Adipocyte (in vitro differentiated cells): ENCODE results near the gene SAT2.
A peak's percentile ranks its signal among the peaks of the same experiment; 100 is the strongest.
"Not testable (repeated sequence)": the region's sequence is repeated elsewhere in the genome, so short reads cannot be mapped to it uniquely, and the experiment has no call there.

Experiments
- DNase-seq: peaks from one replicate; pipeline ENCODE4 v3.0.0-alpha.2; 2015; ENCODE audit warnings: low read depth
- H3K27me3 ChIP-seq: replicated peaks from 2 replicates; pipeline ENCODE4 v1.7.0; 2013; ENCODE audit warnings: mild to moderate bottlenecking, low read length, moderate library complexity; ENCODE audit not compliant: control insufficient read depth, insufficient read depth
- H3K36me3 ChIP-seq: 2 replicates; pipeline ENCODE4 v1.7.0; 2013; ENCODE audit warnings: low read length, mild to moderate bottlenecking, moderate library complexity; ENCODE audit not compliant: control insufficient read depth, insufficient read depth, severe bottlenecking
- H3K4me1 ChIP-seq: 2 replicates; pipeline ENCODE4 v1.7.0; 2013; ENCODE audit warnings: mild to moderate bottlenecking, low read length, moderate library complexity; ENCODE audit not compliant: control insufficient read depth, insufficient read depth
- H3K4me3 ChIP-seq: 2 replicates; pipeline ENCODE4 v1.7.0; 2013; ENCODE audit warnings: mild to moderate bottlenecking, low read length, moderate library complexity
- H3K9ac ChIP-seq: 2 replicates; pipeline ENCODE4 v1.7.0; 2013; ENCODE audit warnings: mild to moderate bottlenecking, low read length, moderate library complexity
- H3K9me3 ChIP-seq: 2 replicates; pipeline ENCODE4 v1.7.0; 2013; ENCODE audit warnings: mild to moderate bottlenecking, low read length, moderate library complexity; ENCODE audit not compliant: control insufficient read depth

SAT2 gene

DNA sequence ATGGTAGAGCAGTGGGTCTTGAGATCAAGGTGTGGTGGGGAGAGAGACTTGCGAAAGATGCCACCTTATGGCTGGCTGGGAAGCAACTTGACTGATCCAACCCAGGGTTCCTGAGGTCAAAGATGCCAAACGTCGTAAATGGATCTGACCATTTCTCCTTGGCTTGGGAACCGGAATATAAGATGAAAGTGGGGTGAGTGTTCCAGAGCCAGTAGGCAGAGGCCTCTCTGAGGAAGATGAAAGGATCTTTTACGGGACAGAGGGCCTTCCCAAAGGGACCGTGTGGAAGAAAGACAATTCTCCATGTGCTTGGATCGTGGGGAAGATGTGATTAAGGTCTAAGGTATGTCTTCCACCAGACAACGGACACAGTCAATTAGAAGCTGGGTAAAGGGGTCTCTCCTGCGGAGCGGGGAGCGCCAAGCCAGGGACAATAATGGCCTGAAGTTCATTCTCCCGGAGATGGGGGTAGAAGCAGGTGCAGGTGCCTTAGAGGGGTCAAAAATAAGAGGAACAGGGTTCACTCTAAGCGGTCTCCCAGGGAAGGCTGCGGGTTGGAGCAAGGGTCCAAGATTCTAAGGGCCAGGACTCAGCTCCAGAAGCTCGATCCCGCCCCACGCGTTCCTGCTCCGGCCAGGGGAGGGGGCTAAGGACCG lies 13.7 kb downstream of the SAT2 start:
- no peaks in the 10 kb centered on the region for H3K9me3 ChIP-seq
- H3K36me3 ChIP-seq, result peaks cover 14% of the 10 kb centered on the region
- peak; percentile 64 for DNase-seq
- peak overlapping the region; percentile 98 for H3K9ac ChIP-seq
- H3K27me3 ChIP-seq, result no peaks in the 10 kb centered on the region
- H3K4me1 ChIP-seq, result peaks cover 34% of the 10 kb centered on the region
- H3K4me3 ChIP-seq, result peak overlapping the region; percentile 97

DNA sequence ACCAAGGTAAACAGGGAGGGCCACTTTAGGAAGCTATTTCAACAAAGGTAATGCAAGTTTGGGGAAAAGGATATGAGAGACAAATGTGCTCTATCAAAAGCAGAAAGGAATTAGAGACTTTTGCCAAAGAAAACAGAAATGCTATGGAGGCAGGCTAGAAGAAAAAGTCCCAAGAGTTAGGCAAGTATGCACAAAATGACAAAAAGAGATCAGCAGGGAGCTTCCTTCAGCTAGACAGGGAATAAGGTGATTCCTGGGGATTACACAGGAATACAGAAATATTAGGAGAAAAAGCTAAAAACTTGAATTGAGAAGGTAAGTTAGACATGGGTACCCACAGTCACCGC lies 15.4 kb downstream of the SAT2 start:
- Histone ChIP-seq H3K4me3 (peak overlapping the region; percentile 97), H3K4me1 (peaks cover 34% of the 10 kb centered on the region), H3K27me3 (no peaks in the 10 kb centered on the region), H3K36me3 (peaks cover 14% of the 10 kb centered on the region), H3K9me3 (no peaks in the 10 kb centered on the region), H3K9ac (peak overlapping the region; percentile 23)
- peak; percentile 64 for DNase-seq

DNA sequence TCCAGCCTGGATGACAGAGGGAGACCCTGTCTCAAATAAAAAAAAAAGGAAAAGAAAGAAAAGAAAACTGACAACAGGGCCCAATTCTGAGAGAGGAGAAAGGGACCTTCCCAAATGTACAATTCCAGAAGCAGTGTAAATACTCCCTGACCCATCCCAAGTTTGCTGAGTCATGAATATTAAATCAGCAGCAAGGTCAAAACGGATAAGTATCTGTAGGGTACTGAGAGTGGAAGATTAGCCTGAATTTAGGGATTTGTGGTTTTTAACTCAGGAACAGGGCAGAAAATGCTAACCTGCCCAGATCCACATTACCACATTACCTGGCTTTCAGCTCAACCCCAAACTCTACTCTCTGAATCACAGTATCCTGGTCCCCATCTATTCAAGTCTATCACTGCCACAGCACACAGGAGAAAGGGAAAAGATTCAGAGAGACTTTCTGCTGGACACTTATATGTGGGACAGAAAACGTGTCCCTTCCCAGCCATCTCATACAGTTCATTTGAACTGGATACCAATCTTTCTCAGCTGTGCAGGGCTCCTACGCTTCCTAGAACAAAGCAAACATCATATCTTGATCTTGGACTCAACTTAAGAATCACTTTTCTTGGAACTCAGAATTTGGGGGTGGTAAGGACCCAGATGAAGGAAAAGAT lies 15.9 kb downstream of the SAT2 start:
- no peak for DNase-seq
- peaks cover 14% of the 10 kb centered on the region for H3K36me3 ChIP-seq
- H3K4me1 ChIP-seq, result peaks cover 34% of the 10 kb centered on the region
- peak overlapping the region; percentile 23 for H3K9ac ChIP-seq
- no peaks in the 10 kb centered on the region for H3K27me3 ChIP-seq
- H3K9me3 ChIP-seq, result no peaks in the 10 kb centered on the region
- peak overlapping the region; percentile 97 for H3K4me3 ChIP-seq

DNA sequence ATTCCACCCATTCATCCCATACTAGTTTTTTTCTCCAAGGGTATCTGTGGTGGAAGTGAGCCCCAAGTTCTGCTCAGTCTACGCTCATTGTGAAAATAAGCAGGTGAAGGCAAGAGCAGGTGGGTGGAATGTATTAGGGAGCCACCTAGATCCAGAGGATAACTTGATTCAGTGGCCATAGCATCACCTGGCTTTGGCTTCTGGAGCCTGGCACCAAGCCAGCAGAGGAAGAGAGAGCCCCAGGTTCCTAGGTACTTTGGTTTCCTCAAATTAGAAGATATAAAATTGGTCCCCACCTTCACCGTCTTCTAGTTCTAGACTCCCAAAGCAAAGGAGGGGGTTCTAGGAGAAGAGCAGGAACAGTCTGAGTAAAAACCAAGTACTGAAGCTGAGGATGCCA lies 17.0 kb downstream of the SAT2 start:
- H3K36me3 ChIP-seq, result peaks cover 21% of the 10 kb centered on the region
- no peaks in the 10 kb centered on the region for H3K9me3 ChIP-seq
- no peak overlapping the region for H3K4me3 ChIP-seq
- H3K27me3 ChIP-seq, result no peaks in the 10 kb centered on the region
- no peak overlapping the region for H3K9ac ChIP-seq
- peaks cover 34% of the 10 kb centered on the region for H3K4me1 ChIP-seq
- DNase-seq, result no peak

DNA sequence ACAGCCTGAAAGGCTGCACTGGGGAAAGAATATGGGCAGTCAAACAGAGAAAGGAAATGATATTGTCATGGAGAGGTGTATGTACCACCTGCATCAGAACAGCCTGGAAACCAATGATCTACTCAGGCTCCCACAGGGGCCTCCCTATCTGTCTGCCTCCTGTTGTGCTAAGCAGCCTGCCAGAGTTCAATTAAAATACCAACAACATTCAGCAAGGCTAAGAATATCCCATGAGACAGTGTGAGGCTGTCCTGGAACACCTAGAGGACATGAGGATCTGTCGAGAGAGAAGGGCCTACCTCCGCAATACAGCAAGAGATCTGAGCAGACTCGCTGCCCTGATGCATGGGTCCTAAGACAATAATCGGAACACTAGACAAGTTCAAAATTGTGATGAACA lies 21.3 kb downstream of the SAT2 start:
- DNase-seq, result no peak
- no peaks in the 10 kb centered on the region for H3K27me3 ChIP-seq
- peaks cover 11% of the 10 kb centered on the region for H3K4me1 ChIP-seq
- H3K4me3 ChIP-seq, result no peak overlapping the region
- no peak overlapping the region for H3K9ac ChIP-seq
- peaks cover 62% of the 10 kb centered on the region for H3K36me3 ChIP-seq
- no peaks in the 10 kb centered on the region for H3K9me3 ChIP-seq

DNA sequence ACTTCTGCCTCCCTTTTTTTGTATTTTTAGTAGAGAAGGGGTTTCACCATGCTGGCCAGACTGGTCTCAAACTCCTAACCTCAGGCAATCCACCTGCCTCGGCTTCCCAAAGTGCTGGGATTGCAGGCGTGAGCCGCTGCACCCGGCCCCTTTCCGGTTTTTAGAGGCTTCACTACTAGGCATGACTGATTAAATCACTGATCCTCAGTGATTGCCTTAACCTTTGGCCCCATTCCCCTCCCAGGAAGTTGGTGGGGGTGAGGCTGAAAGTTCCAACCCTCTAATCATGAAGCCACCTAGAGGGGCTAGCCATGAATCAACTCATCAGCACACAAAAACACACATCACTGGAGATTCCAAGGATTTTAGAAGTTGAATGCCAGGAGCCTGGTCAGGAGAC lies 30.1 kb downstream of the SAT2 start:
- H3K4me1 ChIP-seq, DNase-seq, H3K4me3 ChIP-seq, H3K9me3 ChIP-seq, H3K27me3 ChIP-seq, H3K9ac ChIP-seq: not testable (repeated sequence)
- H3K36me3 ChIP-seq, result peaks cover 88% of the 10 kb centered on the region

DNA sequence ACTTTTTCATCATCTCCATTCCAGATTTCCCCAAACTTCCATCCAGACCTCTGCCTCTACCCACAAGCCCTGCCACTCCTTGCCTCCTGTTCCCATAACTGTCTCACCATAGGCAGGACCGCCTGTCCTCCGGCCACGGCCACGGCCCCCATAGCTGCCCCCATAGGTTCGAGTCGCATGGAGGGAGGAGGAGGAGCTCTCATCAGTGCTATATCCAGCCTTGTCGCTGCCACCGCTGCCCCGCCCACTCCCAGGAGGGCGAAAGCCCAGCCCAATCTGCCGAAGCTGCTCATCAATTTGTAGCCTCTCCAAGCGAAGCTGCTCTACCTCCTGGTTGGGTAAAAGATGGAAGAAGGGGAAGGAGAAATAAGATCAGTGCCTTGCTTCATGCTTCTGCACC lies 34.3 kb downstream of the SAT2 start:
- H3K27me3 ChIP-seq, result no peaks in the 10 kb centered on the region
- H3K9ac ChIP-seq, result peak overlapping the region; percentile 26
- DNase-seq, result no peak
- peaks cover 65% of the 10 kb centered on the region for H3K36me3 ChIP-seq
- no peaks in the 10 kb centered on the region for H3K9me3 ChIP-seq
- peaks cover 24% of the 10 kb centered on the region for H3K4me1 ChIP-seq
- no peak overlapping the region for H3K4me3 ChIP-seq

DNA sequence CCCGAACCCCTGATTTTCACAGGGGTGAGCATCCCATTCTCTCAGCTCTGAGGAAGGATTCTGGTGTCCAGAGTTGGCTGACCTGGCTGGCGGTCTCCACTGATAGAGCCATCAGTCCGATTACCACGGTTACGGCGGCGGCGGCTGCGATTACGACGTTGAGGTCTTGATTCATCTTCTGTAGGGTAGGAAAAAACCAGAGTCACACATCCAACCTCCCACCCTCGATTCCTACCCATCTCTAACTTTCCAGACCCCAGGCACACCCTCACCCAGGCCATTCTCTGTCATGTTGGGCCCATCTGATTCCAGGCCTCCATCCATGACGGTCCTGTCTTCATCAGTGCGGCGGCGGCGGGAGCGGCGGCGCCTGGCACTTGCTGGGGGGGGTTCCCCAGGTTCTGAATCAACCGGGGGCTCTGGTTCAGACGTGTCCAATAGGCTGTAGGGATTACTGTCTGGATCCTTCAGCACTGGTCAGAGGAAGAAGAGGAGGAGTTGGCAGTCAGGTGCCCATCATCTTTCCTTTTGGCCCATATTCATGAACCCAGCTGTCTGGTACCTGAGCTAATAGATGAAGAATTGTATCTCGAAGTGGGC lies 35.1 kb downstream of the SAT2 start:
- H3K4me1 ChIP-seq, result peaks cover 32% of the 10 kb centered on the region
- no peaks in the 10 kb centered on the region for H3K27me3 ChIP-seq
- no peak overlapping the region for H3K4me3 ChIP-seq
- H3K9me3 ChIP-seq, result no peaks in the 10 kb centered on the region
- DNase-seq, result no peak
- H3K9ac ChIP-seq, result no peak overlapping the region
- peaks cover 64% of the 10 kb centered on the region for H3K36me3 ChIP-seq

DNA sequence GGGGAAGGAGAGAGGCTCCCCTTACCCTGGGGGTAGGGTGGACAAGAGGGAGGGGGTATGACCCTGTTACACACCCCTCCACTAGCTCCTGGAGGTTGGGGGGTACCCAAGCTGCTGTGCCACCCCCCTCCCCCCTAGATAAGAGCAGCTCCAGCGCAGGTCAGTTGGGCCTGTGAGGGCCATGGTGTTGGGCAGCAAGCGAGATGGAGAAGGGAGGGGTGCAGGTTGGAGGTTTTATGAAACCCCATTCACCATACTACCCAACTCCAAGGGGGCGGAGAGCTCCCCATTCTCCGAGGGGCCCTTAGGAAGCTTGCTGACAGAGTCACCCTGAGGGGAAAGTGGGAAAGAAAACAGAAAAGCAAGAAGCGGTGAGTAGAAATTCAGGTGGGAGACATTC lies 36.0 kb downstream of the SAT2 start:
- no peaks in the 10 kb centered on the region for H3K27me3 ChIP-seq
- DNase-seq, result no peak
- H3K36me3 ChIP-seq, result peaks cover 55% of the 10 kb centered on the region
- H3K4me3 ChIP-seq, result no peak overlapping the region
- H3K9ac ChIP-seq, result peak overlapping the region; percentile 16
- no peaks in the 10 kb centered on the region for H3K9me3 ChIP-seq
- H3K4me1 ChIP-seq, result peaks cover 37% of the 10 kb centered on the region

DNA sequence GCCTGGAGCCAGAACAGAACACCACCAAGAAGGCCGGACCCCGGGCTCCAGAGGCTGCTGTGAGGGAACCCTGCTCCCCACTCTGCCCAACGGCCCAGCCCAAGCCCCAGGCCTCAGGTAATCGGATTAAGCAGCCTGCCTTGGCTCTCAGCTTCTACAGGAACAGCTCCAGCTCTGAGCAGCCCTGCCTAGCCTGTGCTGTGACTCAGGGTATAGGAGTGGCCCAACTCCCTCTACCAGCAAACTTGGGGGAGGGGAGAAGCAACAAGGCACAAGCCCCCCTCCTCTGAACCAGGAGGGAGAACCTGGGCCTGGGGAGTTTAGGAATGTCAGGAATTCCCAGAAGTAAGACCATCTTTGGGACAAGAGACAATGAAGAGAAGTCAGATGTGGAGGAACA lies 36.9 kb downstream of the SAT2 start:
- H3K27me3 ChIP-seq, result no peaks in the 10 kb centered on the region
- H3K4me3 ChIP-seq, result no peak overlapping the region
- H3K9ac ChIP-seq, result peak overlapping the region; percentile 16
- peaks cover 41% of the 10 kb centered on the region for H3K4me1 ChIP-seq
- no peaks in the 10 kb centered on the region for H3K9me3 ChIP-seq
- peak; percentile 63 for DNase-seq
- H3K36me3 ChIP-seq, result peaks cover 47% of the 10 kb centered on the region

DNA sequence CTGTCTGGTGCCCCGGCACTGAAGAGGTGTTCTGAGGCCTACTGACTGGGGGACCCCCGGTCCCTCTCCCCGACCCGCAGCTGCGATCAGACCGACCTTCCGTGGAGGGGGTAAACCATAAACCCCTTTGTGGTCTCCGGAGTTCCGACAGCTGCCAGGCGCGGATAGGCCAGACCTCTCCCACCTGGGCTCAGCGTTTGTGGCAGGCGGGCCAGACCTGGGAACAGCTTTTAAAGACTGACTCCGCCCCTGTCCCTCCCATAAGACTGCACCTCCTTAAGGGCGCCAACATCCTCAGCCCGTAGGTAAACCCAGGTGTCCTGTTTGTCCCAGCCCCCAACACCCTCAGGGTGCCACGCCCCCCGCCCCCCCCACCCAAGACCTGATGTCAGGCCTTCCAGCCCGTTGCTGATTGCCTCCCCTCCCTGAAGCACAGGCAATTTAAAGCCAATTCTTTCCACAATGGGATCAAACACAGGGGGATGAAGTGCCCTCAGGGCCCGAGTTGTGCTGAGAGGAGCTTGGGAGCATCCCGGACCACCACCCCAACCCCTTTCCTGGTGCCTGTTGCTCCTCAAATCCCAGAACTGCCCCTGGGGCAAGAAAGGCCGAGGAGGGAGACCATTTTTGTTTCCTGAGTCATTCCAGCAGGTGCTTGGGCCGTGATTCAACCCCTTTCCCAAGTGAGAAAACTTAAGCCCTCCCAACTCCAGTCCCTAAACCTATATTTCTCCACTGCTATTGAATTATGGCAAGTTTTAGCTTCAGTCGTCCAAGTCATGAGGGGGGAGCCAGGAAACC lies 37.5 kb downstream of the SAT2 start, which contains the start of gene SOX15:
Gene SOX15 (minus strand): TSS at position 204 of the 801 bp plus-strand sequence. CDS start 418 bp downstream, outside the sequence.
- H3K4me1 ChIP-seq, result peaks cover 42% of the 10 kb centered on the region
- peaks cover 41% of the 10 kb centered on the region for H3K36me3 ChIP-seq
- H3K9ac ChIP-seq, result peak within 1 kb of the TSS; percentile 73
- no peak within 1 kb of the TSS for H3K4me3 ChIP-seq
- H3K9me3 ChIP-seq, result no peaks in the 10 kb centered on the region
- no peaks in the 10 kb centered on the region for H3K27me3 ChIP-seq
- no peak for DNase-seq
